Activated CD4-positive, alpha-beta T cell treated with anti-CD3 and anti-CD28 coated beads, Interleukin-2, amount 10 ng/mL, durations not matched to agents 7 days and 5 days (primary cell): Measurements from ENCODE around the gene ANKRD33B. TPM values are rescaled to one million over a fixed set of nuclear protein-coding genes. Genes with fewer than 3 reads are reported as not detected.

Experiments
- CTCF ChIA-PET: fragments of 350-600 bp; sonication (Branson Sonifier 250); formaldehyde crosslinking; loops from one replicate; lab custom pipeline; 2021; ENCODE audit warnings: antibody characterized with exemption; lab: Charles Lee
- POLR2A ChIA-PET: fragments of 350-600 bp; sonication (Branson Sonifier 250); formaldehyde crosslinking; loops from one replicate; lab custom pipeline; 2021; ENCODE audit warnings: antibody characterized with exemption; lab: Charles Lee
- DNase-seq: peaks from one replicate; pipeline ENCODE4 v3.0.0-alpha.2; 2020
- H3K27ac Mint-ChIP-seq: one replicate; pipeline ENCODE4 v1.8.0; 2021; ENCODE audit warnings: mild to moderate bottlenecking, moderate library complexity, mixed read lengths
- H3K27me3 Mint-ChIP-seq: one replicate; pipeline ENCODE4 v1.8.0; 2021; ENCODE audit warnings: mixed read lengths
- H3K36me3 Mint-ChIP-seq: one replicate; pipeline ENCODE4 v1.8.0; 2021; ENCODE audit warnings: low read depth, mixed read lengths
- H3K4me1 Mint-ChIP-seq: one replicate; pipeline ENCODE4 v1.8.0; 2021; ENCODE audit warnings: mixed read lengths
- H3K4me3 Mint-ChIP-seq: one replicate; pipeline ENCODE4 v1.8.0; 2021; ENCODE audit warnings: mild to moderate bottlenecking, moderate library complexity, mixed read lengths
- H3K9me3 Mint-ChIP-seq: one replicate; pipeline ENCODE4 v1.8.0; 2021; ENCODE audit warnings: mixed read lengths
- total RNA-seq, 2 experiments: library from RNA; stranded (reverse); gene quantifications; one replicate each; pipeline ENCODE4 v1.2.3, GENCODE V29; 2021

ANKRD33B gene
- total RNA-seq, 2 experiments from 2014 or later, result 3.2 to 3.7 TPM

DNA sequence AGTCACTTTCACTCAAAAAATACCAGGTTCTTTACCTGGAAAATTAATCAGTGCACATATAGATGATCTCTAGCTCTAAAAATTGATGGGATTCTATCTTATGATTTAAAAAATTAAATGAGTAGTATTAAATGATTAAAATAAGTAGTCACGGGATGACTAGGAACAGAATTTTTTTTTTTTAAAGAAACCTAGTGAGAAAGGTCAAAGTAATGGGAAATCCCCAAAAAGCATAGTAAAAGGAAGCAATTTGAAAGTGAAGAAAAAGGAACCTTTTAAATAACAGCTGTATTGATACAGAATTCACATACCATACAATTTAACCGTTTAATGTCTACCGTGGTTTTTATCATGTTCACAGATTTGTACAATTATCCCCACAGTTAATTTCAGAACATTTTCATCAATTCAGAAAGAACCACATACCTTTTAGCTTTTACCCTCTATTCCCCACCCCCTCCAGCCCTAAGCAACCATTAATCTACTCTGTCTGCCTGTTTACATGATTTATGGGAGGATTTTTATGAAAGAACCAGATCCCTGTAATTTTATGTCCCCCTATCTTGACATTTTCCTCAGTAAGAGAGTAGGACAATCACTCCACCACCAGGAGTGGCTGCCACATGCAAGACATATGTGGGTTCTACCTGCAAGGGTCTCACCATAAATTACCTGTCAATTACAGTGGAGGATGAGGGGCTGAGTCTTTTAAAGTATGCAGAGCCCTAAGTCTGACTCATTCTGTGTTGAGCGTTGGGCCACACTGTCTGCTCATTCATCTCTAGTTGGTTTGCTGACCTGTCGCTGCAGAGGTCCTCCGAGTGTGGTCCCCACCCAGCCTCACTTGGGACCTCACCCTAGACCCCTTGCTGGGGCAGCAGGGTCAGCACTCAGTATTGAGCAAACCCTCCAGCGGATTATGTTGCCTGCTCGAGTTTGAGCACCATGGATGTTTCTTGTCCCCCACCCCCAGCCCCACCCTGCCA lies 16.0 kb downstream of the ANKRD33B start:
- DNase-seq, result no peak
- no peak overlapping the region for H3K27ac Mint-ChIP-seq
- H3K27me3 Mint-ChIP-seq, result peaks cover 6% of the 10 kb centered on the region
- ChIA-PET POLR2A (no interaction called here), CTCF (interaction anchor here (0.7 kb wide), 1 partner anchor 154 kb away, joined by 5 read pairs; no protein-coding TSS in a partner anchor)
- H3K36me3 Mint-ChIP-seq, result peaks cover 2% of the 10 kb centered on the region
- no peak overlapping the region for H3K4me3 Mint-ChIP-seq
- H3K4me1 Mint-ChIP-seq, result peaks cover 36% of the 10 kb centered on the region
- no peaks in the 10 kb centered on the region for H3K9me3 Mint-ChIP-seq

DNA sequence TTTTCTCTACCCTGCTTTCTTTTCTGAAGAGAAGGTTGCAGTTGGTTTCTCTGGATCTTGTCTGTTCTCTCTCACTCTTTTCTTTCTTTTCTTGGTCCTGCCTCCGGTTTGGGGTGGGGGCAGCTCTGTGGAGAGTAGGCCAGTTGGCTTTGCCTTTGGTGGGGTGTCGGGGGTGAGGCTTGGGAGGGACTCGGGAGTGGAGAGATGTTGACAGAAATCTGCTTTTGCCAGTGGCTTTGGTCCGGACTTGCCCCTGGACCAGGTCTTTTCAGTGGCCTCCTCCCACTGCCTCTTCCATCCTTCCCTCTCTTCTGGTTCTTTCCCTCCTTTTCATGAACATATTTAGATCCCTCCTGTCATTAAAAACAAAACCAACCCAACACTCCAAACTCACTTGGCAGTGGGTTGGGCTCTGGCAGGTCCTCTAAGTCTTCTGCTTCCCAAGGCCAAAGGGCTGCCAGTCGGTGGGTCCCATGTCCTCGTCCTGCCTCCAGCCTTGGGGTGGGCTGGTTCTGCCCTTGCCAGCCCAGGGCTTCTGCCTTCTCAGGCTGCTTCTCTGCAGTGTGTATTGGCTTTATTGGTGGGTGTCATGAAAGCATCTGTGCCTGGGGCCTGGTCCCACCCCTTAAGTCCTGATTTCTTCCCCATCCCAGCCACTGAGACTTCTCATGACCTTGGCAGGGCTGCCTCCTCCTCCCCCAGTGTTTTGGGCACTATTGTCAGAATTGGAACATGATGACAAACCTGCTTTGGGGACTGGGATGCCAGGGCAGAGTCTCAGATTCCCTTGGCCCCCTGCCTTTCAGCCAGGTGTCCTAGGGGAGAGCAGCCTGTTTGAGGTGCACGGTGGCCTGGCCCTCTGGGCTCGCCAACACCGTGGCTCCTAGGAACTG lies 16.9 kb downstream of the ANKRD33B start:
- no peaks in the 10 kb centered on the region for H3K9me3 Mint-ChIP-seq
- ChIA-PET CTCF (no interaction called here), POLR2A (no interaction called here)
- peaks cover 3% of the 10 kb centered on the region for H3K36me3 Mint-ChIP-seq
- no peak for DNase-seq
- H3K4me3 Mint-ChIP-seq, result no peak overlapping the region
- peaks cover 7% of the 10 kb centered on the region for H3K27me3 Mint-ChIP-seq
- H3K4me1 Mint-ChIP-seq, result peaks cover 45% of the 10 kb centered on the region
- H3K27ac Mint-ChIP-seq, result no peak overlapping the region

DNA sequence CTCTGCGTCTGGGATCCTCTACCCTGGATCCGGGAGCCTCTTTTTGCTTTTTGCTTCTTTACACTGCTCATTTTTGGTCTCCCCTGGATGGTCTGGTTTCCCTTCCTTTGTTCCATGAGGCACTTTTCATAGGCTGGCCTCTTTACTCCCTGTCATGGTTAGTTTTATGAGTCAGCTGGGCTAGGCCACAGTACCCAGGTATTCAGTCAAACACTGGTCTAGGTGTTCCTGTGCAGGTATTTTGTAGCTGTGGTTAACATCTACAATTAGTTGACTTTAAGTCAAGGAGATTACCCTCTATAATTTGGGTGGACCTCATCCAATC lies 17.5 kb downstream of the ANKRD33B start:
- ChIA-PET POLR2A (no interaction called here), CTCF (interaction anchor here (1.4 kb wide), 1 partner anchor 10 kb away, joined by 7 read pairs; no protein-coding TSS in a partner anchor)
- Mint-ChIP-seq H3K36me3 (peaks cover 3% of the 10 kb centered on the region), H3K4me1 (peaks cover 45% of the 10 kb centered on the region), H3K4me3 (no peak overlapping the region), H3K27ac (no peak overlapping the region), H3K9me3 (no peaks in the 10 kb centered on the region), H3K27me3 (peaks cover 7% of the 10 kb centered on the region)
- no peak for DNase-seq

DNA sequence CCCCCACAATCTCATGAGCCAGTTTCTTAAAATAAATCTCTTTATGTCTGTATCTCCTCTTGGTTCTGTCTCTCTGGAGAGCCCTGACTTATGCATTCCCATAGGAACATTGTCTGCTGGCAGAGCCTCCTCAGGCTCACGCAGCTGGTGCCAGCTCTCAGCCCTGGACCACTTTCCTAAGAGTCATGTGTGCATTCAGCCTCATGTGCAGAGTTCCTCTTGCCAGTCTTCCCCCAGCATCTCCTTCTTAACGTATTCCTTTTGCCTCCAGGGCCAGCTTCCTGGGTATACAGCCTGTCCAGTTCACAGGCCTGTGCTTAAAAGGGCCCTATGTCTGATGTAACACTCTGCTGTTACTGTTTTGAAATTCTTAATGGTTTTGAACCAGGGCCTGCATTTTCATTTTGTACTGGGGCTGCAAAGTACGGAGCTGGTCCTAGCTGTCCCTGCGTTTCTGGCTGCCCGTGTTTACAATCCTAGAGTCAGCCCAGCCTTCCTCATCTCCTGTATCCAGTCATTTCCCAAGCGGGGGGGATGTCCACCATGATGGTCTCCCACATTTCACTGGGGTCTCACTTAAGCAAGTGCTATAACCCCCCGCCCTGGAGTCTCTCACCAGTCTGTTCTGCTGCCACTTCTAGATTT lies 18.1 kb downstream of the ANKRD33B start:
- ChIA-PET CTCF (interaction anchor here (0.6 to 1.4 kb wide), 5 partner anchors 9 to 630 kb away, joined by 3 to 7 read pairs (median 4); no protein-coding TSS in a partner anchor), POLR2A (interaction anchor here (0.7 kb wide), 1 partner anchor 54 kb away, joined by 8 read pairs; no protein-coding TSS in a partner anchor)
- H3K4me1 Mint-ChIP-seq, result peaks cover 42% of the 10 kb centered on the region
- H3K36me3 Mint-ChIP-seq, result peaks cover 3% of the 10 kb centered on the region
- no peaks in the 10 kb centered on the region for H3K9me3 Mint-ChIP-seq
- no peak overlapping the region for H3K27ac Mint-ChIP-seq
- H3K4me3 Mint-ChIP-seq, result no peak overlapping the region
- no peak for DNase-seq
- peaks cover 7% of the 10 kb centered on the region for H3K27me3 Mint-ChIP-seq

DNA sequence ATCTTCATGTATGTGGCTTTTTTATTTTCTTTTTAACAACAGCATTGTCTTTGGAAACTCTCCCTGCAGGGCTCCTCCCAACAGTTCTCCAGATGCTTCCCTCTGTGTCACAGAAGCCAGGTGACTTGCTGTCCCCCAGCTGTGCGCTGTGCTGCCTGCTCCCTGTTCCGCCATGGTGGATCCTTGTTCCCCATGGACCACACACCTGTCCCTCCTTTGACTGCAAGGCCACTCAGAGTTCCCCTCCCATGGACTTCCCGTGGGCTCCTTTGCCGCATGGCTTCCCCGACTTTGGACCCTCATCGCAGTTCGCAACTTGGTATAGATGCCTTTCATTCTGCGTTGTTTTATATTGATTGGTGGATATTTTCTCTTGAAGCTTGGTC lies 18.6 kb downstream of the ANKRD33B start:
- H3K4me3 Mint-ChIP-seq, result no peak overlapping the region
- CTCF ChIA-PET, result interaction anchor here (0.6 to 1.4 kb wide), 5 partner anchors 9 to 630 kb away, joined by 3 to 7 read pairs (median 4); no protein-coding TSS in a partner anchor
- peaks cover 3% of the 10 kb centered on the region for H3K36me3 Mint-ChIP-seq
- H3K27ac Mint-ChIP-seq, result no peak overlapping the region
- POLR2A ChIA-PET, result interaction anchor here (0.7 kb wide), 1 partner anchor 53 kb away, joined by 8 read pairs; no protein-coding TSS in a partner anchor
- no peak for DNase-seq
- peaks cover 42% of the 10 kb centered on the region for H3K4me1 Mint-ChIP-seq
- peaks cover 9% of the 10 kb centered on the region for H3K27me3 Mint-ChIP-seq
- H3K9me3 Mint-ChIP-seq, result no peaks in the 10 kb centered on the region

DNA sequence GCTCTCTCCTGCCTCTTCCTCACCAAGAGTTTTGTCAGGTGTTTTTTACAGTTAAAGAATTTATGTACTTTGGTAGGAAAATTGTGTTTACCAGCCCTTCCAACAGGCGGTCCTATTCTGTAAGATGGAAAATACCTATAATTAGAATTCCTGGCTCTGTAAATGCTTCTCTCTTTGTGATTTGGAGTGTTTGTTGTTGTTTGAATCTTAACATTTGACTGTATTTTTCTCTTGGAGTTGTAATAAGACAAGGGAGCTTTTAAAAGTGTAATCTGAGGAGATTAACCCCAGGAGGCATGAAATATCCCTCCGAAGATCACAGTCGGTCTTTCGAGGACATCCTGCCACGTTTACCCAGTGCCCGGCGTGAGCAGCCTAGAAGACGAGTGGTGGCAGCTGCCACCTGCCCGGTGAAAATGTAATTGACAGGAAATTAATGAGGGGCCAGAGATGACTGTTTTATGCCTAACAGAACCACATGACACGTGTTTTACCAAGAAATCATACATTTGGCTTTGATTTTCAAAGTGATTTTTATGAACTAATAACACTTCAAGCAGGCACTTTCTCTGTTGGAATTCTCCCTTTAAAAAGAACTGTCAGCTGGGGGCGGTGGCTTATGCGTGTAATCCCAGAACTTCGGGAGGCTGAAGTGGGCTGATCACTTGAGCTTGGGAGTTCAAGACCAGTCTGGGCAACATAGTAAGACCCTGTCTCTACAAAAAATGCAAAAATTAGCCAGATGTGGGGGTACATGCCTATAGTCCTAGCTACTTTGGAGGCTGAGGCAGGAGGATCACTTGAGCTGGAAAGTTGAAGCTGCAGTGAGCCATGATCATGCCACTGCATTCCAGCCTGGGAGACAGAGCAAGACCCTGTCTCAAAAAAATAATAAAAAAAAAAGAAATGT lies 20.0 kb downstream of the ANKRD33B start:
- Mint-ChIP-seq H3K36me3 (peaks cover 3% of the 10 kb centered on the region), H3K4me1 (peaks cover 36% of the 10 kb centered on the region), H3K4me3 (no peak overlapping the region), H3K9me3 (no peaks in the 10 kb centered on the region), H3K27me3 (peaks cover 13% of the 10 kb centered on the region), H3K27ac (no peak overlapping the region)
- POLR2A ChIA-PET, result no interaction called here
- DNase-seq, result no peak
- CTCF ChIA-PET, result interaction anchor here (1.9 kb wide), 1 partner anchor 44 kb away, joined by 7 read pairs; no protein-coding TSS in a partner anchor

DNA sequence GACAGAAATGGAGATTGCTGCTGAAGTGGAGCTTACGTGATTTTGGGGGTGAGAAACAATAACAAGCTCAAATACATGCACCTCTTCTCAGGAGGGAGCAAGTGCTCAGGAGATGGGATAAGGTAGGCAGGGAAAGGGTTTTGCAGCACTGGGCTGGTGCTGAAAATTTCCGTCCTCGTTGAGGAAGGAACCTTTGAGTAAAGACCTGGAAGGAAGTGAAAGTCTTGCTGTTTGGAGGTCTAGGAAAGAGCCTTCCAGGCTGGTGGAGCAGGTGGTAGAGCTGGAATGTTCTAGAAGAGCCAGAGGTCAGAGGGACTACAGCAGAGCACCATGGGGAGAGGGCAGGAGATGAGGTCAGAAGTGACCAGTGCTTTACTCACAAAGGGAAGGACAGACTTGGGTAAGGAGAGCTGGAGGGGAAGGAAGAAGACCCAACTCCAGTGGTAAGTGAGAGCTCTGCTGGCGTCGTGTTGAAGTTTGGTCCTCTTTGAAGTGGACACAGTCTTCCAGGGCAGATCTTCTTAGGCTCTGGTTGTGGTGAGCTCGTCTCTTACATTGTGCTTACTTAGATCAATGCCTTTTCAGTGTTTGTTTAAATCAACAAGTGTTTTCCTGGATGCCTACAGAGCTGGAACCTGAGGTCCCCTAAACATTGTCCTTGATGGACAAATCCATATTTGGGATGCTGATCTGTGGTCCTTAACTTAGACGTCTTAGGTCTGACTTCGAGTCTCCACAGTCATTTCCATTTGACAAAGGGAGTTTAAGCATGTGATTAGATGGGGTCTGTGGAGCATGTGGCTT lies 21.0 kb downstream of the ANKRD33B start:
- Mint-ChIP-seq H3K9me3 (peaks cover 3% of the 10 kb centered on the region), H3K27ac (no peak overlapping the region)

DNA sequence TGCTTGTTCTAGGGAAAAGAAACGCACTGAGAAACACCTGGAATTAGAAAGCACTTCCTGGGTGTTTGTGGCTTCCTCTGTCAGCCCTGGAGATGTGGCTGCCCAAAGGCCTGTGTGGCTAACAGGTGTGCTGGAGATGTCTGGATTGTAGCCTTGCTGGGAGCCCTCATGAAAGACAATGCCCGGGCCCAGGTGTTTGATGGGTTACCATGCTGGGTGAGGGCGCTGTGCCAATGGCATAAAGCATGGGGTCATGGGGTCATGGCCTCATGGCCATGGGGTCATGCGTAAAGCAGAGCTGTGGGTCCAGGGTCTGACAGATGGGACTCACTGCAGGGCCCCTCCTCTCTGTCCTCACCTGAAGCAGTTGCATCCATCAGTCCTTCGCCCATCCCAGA lies 21.6 kb downstream of the ANKRD33B start:
- Mint-ChIP-seq H3K27me3 (peaks cover 18% of the 10 kb centered on the region), H3K4me3 (no peak overlapping the region), H3K4me1 (peaks cover 24% of the 10 kb centered on the region), H3K36me3 (peaks cover 10% of the 10 kb centered on the region), H3K27ac (no peak overlapping the region), H3K9me3 (peaks cover 3% of the 10 kb centered on the region)
- no peak for DNase-seq
- CTCF ChIA-PET, result no interaction called here
- POLR2A ChIA-PET, result no interaction called here

More for the DNA sequence above, 21.0 kb downstream of the ANKRD33B start:
- Mint-ChIP-seq H3K4me1 (peaks cover 29% of the 10 kb centered on the region), H3K36me3 (peaks cover 10% of the 10 kb centered on the region), H3K27me3 (peaks cover 18% of the 10 kb centered on the region), H3K4me3 (no peak overlapping the region)
- CTCF ChIA-PET, result interaction anchor here (1.9 kb wide), 1 partner anchor 43 kb away, joined by 7 read pairs; no protein-coding TSS in a partner anchor
- POLR2A ChIA-PET, result no interaction called here
- no peak for DNase-seq

DNA sequence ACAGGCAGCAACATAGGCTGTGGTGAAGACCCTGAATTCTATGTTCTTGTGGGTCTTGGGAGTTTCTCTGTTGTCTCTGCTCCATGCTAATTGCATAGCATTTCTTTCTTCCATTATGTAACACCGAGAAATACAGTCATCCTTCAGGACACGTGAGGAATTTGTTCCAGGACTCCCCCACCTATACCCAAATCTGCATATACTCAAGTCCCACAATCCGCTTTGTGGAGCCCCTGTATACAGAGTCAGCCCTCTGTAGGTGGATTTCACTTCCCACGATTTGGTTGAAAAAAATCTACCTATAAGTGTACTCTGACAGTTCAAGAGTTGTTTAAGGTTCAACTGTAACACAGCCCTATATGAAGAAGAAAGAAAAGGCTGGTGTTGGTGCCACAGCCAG lies 22.1 kb downstream of the ANKRD33B start:
- Mint-ChIP-seq H3K4me1 (peaks cover 21% of the 10 kb centered on the region), H3K27me3 (peaks cover 18% of the 10 kb centered on the region), H3K4me3 (no peak overlapping the region), H3K9me3 (peaks cover 3% of the 10 kb centered on the region), H3K36me3 (peaks cover 10% of the 10 kb centered on the region), H3K27ac (no peak overlapping the region)
- DNase-seq, result no peak
- POLR2A ChIA-PET, result no interaction called here
- CTCF ChIA-PET, result interaction anchor here (1.4 kb wide), 1 partner anchor 20 kb away, joined by 3 read pairs; no protein-coding TSS in a partner anchor

DNA sequence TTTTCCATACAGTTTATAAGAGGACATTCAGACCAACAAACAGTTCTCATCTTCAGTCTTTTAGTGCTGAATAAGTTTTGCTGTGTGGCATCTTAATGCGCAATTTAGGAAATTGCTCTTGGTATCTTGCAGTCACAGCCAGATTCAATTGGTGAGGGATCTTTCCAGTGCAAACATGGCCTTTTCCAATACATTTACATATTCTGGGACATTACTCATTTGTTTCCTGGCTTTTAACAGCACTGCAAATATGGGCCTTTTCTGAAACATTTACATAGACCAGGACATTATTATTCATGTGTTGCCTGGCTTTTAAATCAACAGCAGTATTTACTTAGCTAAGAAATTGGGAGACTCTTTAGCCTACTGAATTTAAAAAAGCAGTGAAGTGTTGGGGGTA lies 22.7 kb downstream of the ANKRD33B start:
- peaks cover 18% of the 10 kb centered on the region for H3K27me3 Mint-ChIP-seq
- POLR2A ChIA-PET, result no interaction called here
- DNase-seq, result no peak
- no peak overlapping the region for H3K4me3 Mint-ChIP-seq
- H3K27ac Mint-ChIP-seq, result no peak overlapping the region
- peaks cover 20% of the 10 kb centered on the region for H3K4me1 Mint-ChIP-seq
- CTCF ChIA-PET, result interaction anchor here (1.4 kb wide), 1 partner anchor 20 kb away, joined by 3 read pairs; no protein-coding TSS in a partner anchor
- H3K36me3 Mint-ChIP-seq, result peaks cover 10% of the 10 kb centered on the region
- peaks cover 3% of the 10 kb centered on the region for H3K9me3 Mint-ChIP-seq
